ENCODE measurements around the gene ZBTB32.
"Not testable (repeated sequence)": the region's sequence is repeated elsewhere in the genome, so short reads cannot be mapped to it uniquely, and the experiment has no call there.

Gene ZBTB32

GRCh38 chr19:35722461-35722860 lies 18.1 kb downstream of the ZBTB32 start:
- DNase-seq: no peak

DNA sequence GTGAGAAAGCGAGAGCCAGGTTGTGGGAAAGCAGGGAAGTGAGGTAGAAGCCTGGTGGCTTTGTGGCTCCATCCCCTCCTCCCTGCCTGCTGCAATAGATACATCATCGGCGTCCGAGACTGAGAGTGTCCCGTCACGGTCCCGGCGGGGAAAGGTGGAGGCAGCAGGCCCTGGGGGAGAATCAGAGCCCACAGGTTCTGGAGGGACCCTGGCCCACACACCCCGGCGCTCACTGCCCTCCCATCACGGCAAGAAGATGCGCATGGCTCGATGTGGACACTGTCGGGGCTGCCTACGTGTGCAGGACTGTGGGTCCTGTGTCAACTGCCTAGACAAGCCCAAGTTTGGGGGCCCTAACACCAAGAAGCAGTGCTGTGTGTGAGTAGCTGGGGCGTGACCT lies 18.5 kb downstream of the ZBTB32 start:
- DNase-seq: no peak

- DNase-seq: no peak
Observed at GRCh38 chr19:35723671-35724070, 19.3 kb downstream of the ZBTB32 start.

DNA sequence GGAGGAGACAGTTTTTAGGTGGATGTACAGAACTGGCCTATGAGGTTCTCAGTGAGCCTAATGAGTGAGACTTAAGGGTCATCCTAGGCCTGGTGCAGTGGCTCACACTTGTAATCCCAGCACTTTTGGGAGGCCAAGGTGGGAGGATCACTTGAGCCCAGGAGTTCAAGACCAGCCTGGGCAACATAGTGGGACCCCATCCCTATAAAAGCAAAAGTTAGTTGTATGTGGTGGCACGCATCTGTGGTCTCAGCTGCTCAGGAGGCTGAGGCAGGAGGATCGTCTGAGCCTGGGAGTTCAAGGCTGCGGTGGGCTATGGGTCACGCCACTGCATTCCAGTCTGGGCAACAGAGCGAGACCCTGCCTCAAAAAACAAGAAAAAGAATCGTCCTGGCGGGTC lies 19.8 kb downstream of the ZBTB32 start:
- not testable (repeated sequence) for DNase-seq

DNA sequence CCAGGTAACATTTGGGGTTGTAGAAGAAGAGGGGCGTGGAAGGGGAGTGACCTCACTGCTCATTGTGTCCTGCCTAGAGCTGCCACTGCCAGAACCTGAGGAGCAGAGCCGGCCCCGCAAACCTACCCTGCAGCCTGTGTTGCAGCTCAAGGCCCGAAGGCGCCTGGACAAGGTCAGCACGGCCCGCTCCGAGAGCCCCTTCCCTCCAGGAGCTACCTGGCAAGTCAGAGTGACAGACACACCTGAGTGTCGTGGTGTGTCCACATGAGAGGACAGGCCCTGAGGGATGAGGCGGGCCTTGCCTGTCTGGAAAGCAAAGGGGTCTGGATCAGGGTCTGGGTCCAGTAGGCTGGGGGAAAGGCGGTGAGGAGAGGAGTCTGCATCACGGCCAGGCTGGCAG lies 20.2 kb downstream of the ZBTB32 start:
- no peak for DNase-seq

DNA sequence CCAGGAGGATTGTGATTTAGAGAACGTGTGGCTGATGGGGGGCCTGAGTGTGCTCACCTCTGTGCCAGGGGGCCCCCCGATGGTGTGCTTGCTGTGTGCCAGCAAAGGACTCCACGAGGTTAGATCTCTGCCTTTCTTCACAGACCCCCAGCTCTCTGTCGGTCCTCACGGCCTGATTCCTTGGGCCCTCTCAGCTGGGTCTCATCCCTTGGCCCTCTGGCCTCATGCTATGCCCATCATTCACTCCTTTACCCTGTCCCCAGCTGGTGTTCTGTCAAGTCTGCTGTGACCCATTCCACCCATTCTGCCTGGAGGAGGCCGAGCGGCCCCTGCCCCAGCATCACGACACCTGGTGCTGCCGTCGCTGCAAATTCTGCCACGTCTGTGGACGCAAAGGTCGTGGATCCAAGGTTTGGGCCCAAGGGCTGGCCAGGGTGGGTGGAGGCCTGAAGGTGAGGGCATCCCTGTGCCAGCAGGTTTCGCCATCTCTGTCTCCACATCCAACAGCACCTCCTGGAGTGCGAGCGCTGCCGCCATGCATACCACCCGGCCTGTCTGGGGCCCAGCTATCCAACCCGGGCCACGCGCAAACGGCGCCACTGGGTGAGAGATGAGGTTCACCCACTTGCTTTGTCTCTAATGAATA lies 21.0 kb downstream of the ZBTB32 start:
- DNase-seq: no peak

DNA sequence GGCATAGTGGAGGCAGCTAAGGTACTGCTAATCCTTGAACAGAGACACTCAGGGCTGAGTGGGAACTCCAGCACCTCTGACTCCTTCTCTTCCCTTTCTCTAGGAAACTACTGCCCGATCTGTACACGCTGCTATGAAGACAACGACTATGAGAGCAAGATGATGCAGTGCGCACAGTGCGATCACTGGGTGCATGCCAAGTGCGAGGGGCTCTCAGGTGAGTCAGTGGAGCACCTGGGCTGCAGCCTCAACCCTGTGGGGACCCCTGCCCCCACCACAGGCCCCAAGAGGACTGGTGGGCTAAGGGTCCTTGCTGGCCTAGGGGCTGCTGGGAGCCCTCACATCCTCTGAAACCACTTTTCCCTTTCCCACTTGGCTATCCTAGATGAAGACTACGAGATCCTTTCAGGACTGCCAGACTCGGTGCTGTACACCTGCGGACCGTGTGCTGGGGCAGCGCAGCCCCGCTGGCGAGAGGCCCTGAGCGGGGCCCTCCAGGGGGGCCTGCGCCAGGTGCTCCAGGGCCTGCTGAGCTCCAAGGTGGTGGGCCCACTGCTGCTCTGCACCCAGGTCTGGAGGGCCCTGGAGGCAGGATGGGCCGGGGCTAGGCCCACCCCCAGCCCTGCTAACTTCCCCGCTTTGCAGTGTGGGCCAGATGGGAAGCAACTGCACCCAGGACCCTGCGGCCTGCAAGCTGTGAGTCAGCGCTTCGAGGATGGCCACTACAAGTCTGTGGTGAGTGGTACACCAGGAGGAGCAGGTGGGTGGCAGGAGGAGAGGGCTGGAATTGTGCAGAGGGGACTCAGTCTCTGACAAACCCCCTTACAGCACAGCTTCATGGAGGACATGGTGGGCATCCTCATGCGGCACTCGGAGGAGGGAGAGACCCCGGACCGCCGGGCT lies 22.9 kb downstream of the ZBTB32 start:
- DNase-seq: no peak

DNA sequence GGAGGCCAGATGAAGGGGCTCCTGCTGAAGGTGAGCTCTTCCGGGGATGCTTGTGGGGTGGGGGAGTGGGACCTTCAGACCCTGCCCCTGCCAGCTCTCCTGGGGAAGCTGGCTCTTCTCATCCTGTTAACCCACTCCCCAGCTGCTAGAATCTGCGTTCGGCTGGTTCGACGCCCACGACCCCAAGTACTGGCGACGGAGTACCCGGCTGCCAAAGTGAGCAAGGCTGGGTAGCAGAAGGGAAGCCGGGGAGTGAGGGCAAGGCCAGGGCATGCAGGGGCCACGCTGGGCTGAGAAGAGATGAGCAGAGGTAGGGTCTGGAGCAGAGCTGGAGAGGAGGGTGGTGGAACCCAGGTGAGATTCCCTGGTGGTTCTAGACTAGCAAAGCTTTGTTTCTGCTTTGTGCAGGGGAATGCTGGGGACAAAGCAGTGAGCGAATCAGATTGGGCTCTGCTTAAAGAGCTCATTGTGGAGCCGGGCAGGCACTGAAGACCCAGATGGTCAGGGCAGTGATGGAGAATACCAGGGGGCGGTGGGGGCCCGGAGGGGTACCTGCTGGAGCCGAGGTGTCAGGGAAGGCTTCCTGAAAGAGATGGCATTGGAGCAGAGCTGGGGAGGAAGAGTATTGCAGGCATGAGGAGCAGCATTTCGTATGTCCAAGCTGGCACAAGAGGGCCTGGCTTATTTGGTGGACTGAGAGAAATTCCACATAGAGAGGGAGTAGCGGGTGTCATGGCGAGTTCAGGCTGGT lies 23.8 kb downstream of the ZBTB32 start:
- no peak for DNase-seq

GRCh38 chr19:35729021-35729420 lies 24.7 kb downstream of the ZBTB32 start:
- DNase-seq: no peak

- DNase-seq: no peak
Observed at GRCh38 chr19:35729763-35730162, 25.4 kb downstream of the ZBTB32 start.

DNA sequence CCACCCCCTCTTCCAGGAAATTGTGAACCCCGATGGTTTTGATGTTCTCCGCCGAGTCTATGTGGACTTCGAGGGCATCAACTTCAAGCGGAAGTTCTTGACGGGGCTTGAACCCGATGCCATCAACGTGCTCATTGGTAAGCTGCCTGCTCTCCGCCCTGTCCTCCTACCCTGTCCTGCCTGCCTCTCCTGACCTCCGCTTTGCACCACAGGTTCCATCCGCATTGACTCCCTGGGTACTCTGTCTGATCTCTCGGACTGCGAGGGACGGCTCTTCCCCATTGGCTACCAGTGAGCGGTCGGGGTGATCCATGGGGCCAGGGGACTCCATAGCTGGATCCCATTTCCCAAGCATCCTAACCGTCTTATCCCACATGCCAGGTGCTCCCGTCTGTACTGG lies 26.0 kb downstream of the ZBTB32 start:
- DNase-seq: no peak

DNA sequence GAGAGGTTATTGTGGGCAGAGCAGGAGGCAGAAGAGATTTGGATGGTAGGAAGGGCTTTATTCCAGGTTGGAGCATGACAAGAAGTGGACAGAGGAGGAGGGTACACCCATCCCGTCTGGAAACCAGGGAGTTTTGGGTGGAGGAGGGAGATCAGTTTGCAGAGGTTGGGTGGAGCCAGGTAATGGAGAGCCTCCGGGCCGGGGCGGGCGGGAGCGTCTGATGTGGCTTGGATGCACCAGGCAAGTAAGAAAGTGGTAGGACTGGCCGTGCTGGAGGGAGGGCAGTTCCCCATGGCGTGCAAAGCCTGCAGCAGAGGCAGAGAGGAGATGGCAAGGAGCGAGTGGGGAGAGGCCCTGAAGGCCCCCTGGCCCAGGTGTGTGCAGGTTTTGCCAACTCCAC lies 27.0 kb downstream of the ZBTB32 start:
- DNase-seq: no peak

DNA sequence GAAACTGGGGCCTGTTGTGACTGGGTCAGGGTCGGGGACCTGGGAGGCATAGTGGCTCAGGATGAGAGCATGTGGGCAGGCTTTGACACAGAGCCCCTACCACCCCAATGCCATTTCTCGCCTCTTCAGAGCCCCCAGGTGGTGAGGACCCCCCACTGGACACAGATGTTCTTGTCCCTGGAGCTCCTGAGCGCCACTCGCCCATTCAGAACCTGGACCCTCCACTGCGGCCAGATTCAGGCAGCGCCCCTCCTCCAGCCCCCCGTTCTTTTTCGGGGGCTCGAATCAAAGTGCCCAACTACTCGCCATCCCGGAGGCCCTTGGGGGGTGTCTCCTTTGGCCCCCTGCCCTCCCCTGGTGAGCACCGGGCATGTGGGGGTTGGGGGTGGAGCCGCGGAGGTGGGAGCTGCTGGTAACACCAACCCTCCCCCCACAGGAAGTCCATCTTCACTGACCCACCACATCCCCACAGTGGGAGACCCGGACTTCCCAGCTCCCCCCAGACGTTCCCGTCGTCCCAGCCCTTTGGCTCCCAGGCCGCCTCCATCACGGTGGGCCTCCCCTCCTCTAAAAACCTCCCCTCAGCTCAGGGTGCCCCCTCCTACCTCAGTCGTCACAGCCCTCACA lies 27.5 kb downstream of the ZBTB32 start:
- no peak for DNase-seq

GRCh38 chr19:35732540-35733179 lies 28.3 kb downstream of the ZBTB32 start:
- DNase-seq: no peak

GRCh38 chr19:35733180-35734125 lies 29.1 kb downstream of the ZBTB32 start:
- DNase-seq: no peak

DNA sequence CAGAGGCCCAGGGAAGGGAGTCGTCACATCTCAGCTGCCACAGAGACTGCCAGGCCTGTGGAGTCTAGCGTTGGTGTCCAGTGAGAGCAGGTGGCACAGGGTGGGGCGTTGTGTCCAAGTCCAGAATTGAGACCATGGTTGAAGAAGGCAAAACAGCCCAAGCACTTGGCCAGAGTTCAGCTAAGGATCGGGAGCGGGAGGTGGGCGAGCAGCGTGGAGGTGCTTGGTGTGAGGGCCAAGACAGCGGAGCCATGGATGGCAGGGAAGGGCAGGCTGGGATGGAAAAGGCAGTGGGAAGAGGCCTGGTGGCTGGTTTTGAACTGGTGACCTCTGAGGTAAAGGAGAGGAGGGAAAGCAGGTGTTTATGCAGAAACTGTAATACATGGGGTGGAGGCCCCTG lies 29.9 kb downstream of the ZBTB32 start:
- no peak for DNase-seq

DNA sequence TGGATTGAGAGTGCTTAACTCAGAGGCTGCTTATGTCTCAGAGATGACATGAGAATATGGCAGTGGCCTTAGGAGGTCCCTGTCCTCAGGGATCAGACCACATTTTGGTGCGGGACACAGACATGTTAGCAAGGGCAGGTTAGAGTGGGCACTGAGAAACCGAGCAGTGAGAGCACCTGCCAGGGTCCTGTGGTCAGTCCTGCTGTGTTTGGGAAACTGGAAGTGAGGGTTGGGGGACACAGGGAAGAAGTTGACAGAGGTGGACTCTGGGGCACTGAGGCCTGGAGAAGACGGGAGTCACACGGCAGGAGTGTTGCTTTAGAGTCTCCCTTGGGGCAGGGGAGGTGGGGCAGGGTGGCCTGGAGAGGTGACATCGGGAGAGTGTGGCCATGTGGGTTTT lies 30.5 kb downstream of the ZBTB32 start:
- no peak for DNase-seq

DNA sequence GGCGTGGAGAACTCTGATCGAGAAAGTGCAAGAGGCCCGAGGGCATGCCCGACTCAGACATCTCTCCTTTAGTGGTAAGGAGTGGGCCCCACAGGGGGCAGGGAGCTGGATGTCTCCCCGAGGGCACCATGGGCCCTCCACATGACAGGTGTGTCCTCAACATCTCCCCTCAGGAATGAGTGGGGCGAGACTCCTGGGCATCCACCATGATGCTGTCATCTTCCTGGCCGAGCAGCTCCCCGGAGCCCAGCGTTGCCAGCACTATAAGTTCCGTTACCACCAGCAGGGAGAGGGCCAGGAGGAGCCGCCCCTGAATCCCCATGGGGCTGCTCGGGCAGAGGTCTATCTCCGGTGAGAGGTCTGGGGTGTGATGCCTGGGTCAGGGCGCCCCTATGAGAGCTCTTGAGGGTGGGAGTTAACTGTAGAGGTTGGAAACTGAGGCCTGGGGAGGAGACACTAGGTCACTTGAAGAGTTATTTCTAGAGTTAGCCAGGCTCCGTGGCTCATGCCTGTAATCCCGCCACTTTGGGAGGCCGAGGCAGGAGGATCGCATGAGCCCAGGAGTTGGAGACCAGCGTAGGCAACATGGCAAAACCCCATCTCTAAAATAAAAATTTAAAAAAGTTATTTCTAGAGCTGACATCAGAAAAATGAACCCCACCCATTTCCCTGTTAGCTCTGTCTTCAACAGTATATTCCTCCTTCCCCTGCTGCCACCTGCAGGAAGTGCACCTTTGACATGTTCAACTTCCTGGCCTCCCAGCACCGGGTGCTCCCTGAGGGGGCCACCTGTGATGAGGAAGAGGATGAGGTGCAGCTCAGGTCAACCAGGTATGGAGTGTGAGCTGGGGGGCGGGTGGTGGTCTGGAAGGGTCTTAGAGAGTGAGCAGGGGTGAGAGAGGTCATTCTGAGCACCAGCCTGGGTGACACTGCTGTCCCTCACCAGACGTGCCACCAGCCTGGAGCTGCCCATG lies 32.8 kb downstream of the ZBTB32 start:
- DNase-seq: no peak

GRCh38 chr19:35738021-35738886 lies 33.9 kb downstream of the ZBTB32 start:
- DNase-seq: no peak

Measured in activated CD8-positive, alpha-beta memory T cell treated with anti-CD3 and anti-CD28 coated beads for 24 hours (primary cell).